GM12801 (cell line): ENCODE data around the gene APBA2.

Experiments
- CTCF ChIP-seq: IDR thresholded peaks from one replicate; pipeline ENCODE4 v1.5.1; 2011; ENCODE audit warnings: control low read depth; ENCODE audit not compliant: insufficient read length; ENCODE audit errors: extremely low read depth

Gene APBA2

DNA sequence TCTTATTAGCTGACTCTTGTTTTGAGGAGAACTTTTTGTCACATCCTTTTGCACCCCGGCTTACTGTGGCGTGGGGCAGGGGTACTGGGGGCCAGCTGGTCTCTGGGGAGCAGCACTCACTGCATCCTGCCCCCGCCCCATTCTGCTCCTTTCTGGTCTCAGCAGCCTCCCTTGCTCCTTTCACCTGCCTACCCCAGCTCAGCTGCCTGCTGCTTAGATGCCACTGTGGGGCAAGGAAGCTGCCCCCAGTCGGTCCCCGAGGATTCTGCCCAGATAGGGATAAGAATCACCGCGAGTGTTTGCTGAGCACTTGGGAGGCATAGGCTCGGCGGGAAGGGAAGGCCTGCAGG, 32.0 kb downstream of the APBA2 start:
- no peak for TF ChIP-seq CTCF

GRCh38 chr15:28918141-28918983, 32.6 kb downstream of the APBA2 start:
- no peak for TF ChIP-seq CTCF

GRCh38 chr15:28919201-28919635, 33.4 kb downstream of the APBA2 start:
- TF ChIP-seq CTCF: no peak

- no peak for TF ChIP-seq CTCF
Observed at GRCh38 chr15:28919679-28920655, 34.2 kb downstream of the APBA2 start.

GRCh38 chr15:28920781-28921331, 35.1 kb downstream of the APBA2 start:
- no peak for TF ChIP-seq CTCF

GRCh38 chr15:28921336-28921735, 35.6 kb downstream of the APBA2 start:
- no peak for TF ChIP-seq CTCF
